ENCODE data around the gene AVPR2.

GRCh38 chrX:153910446-153910845 is 6.0 kb downstream of the AVPR2 start:
- no peak for TF ChIP-seq CTCF (IDR thresholded peaks at IDR 0.05)
- no peak for TF ChIP-seq POLR2A (IDR thresholded peaks at IDR 0.05)
